CD14-positive monocyte (primary cell): ENCODE data around the gene CCDC122. TPM values are rescaled to one million over a fixed set of nuclear protein-coding genes. Genes with fewer than 3 reads are reported as not detected.

Experiments
- DNase-seq, 3 donors: peaks; one replicate each; pipeline ENCODE4 v3.0.0-alpha.2; 2011 to 2022
- H2AFZ ChIP-seq: 2 replicates; pipeline ENCODE4 v1.6.0; 2012; ENCODE audit warnings: mild to moderate bottlenecking, low read depth, low read length, inconsistent platforms; ENCODE audit not compliant: insufficient read depth, poor library complexity, severe bottlenecking
- H3K27ac ChIP-seq, 2 donors: 1 replicate in 1 of 2; 2 replicates in 1 of 2; pipeline ENCODE4 v1.5.1; 2012 to 2013; ENCODE audit warnings: low read length in 2 of 2, control low read depth in 1 of 2, inconsistent platforms in 1 of 2, low read depth in 1 of 2, mild to moderate bottlenecking in 1 of 2
- H3K27me3 ChIP-seq, 2 donors: one replicate each; pipeline versions ENCODE4 v1.6.0 to v1.6.1; 2011 to 2013; ENCODE audit warnings: low read length in 2 of 2; ENCODE audit not compliant: control insufficient read depth in 2 of 2, insufficient read depth in 2 of 2
- H3K36me3 ChIP-seq, 2 donors: replicated peaks in 1 of 2; 1 replicate in 1 of 2; 2 replicates in 1 of 2; pipeline versions ENCODE4 v1.5.1 to v1.6.1; 2012 to 2013; ENCODE audit warnings: low read length in 2 of 2, control low read depth in 1 of 2, inconsistent platforms in 1 of 2, mild to moderate bottlenecking in 1 of 2; ENCODE audit not compliant: insufficient read depth in 2 of 2, control insufficient read depth in 1 of 2
- H3K4me1 ChIP-seq, 2 donors: 1 replicate in 1 of 2; 2 replicates in 1 of 2; pipeline versions ENCODE4 v1.5.1 to v1.6.1; 2012 to 2013; ENCODE audit warnings: low read length in 2 of 2, control low read depth in 1 of 2, inconsistent platforms in 1 of 2, mild to moderate bottlenecking in 1 of 2, moderate library complexity in 1 of 2; ENCODE audit not compliant: insufficient read depth in 2 of 2, control insufficient read depth in 1 of 2
- H3K4me2 ChIP-seq: replicated peaks from 2 replicates; pipeline ENCODE3; 2012; ENCODE audit warnings: low read length, moderate library complexity, mild to moderate bottlenecking; ENCODE audit not compliant: poor library complexity, severe bottlenecking; ENCODE audit errors: extremely low read depth
- H3K4me3 ChIP-seq, 3 experiments: fragments of 200-600 bp in 1 of 3; sonication (generic) in 1 of 3; replicated peaks in 1 of 3; 1 replicate in 2 of 3; 2 replicates in 1 of 3; pipeline ENCODE4 v1.5.1; 2011 to 2013; ENCODE audit warnings: low read length in 3 of 3, mild to moderate bottlenecking in 3 of 3, control low read depth in 2 of 3, low read depth in 2 of 3, inconsistent platforms in 1 of 3, moderate library complexity in 1 of 3
- H3K79me2 ChIP-seq: 2 replicates; pipeline ENCODE4 v1.6.0; 2012; ENCODE audit warnings: mild to moderate bottlenecking, control low read depth, inconsistent platforms, low read length, moderate library complexity; ENCODE audit not compliant: insufficient read depth
- H3K9ac ChIP-seq: 2 replicates; pipeline ENCODE4 v1.6.0; 2017; ENCODE audit warnings: low read length, mild to moderate bottlenecking; ENCODE audit not compliant: insufficient read depth, poor library complexity, severe bottlenecking
- H3K9me3 ChIP-seq, 2 donors: replicated peaks in 1 of 2; 1 replicate in 1 of 2; 2 replicates in 1 of 2; pipeline versions ENCODE4 v1.5.1 to v1.6.1; 2012 to 2013; ENCODE audit warnings: low read length in 2 of 2, control low read depth in 1 of 2; ENCODE audit not compliant: control insufficient read depth in 1 of 2, insufficient read depth in 1 of 2
- H4K20me1 ChIP-seq: 2 replicates; pipeline ENCODE4 v1.6.0; 2012; ENCODE audit warnings: mild to moderate bottlenecking, low read length, control low read depth, moderate library complexity; ENCODE audit not compliant: insufficient read depth
- H3K27ac Mint-ChIP-seq, 7 donors: one replicate each; pipeline ENCODE4 v1.8.0; 2020; ENCODE audit warnings: mild to moderate bottlenecking in 7 of 7, mixed read lengths in 7 of 7, moderate library complexity in 6 of 7, inconsistent platforms in 2 of 7
- H3K27me3 Mint-ChIP-seq, 3 donors: one replicate each; pipeline ENCODE4 v1.8.0; 2021 to 2022; ENCODE audit warnings: low read depth in 3 of 3, mild to moderate bottlenecking in 3 of 3, mixed read lengths in 3 of 3, moderate library complexity in 3 of 3, inconsistent platforms in 1 of 3
- H3K36me3 Mint-ChIP-seq, 2 donors: one replicate each; pipeline ENCODE4 v1.8.0; 2020; ENCODE audit warnings: mixed read lengths in 2 of 2, inconsistent platforms in 1 of 2, mild to moderate bottlenecking in 1 of 2
- H3K4me1 Mint-ChIP-seq: one replicate; pipeline ENCODE4 v1.8.0; 2020; ENCODE audit warnings: mild to moderate bottlenecking, mixed read lengths
- H3K4me3 Mint-ChIP-seq, 2 donors: one replicate each; pipeline ENCODE4 v1.8.0; 2020; ENCODE audit warnings: mild to moderate bottlenecking in 2 of 2, mixed read lengths in 2 of 2, moderate library complexity in 1 of 2
- H3K9me3 Mint-ChIP-seq, 7 donors: one replicate each; pipeline ENCODE4 v1.8.0; 2020 to 2022; ENCODE audit warnings: mixed read lengths in 7 of 7, mild to moderate bottlenecking in 6 of 7, moderate library complexity in 6 of 7, inconsistent platforms in 2 of 7
- CTCF ChIP-seq: fragments of 200-600 bp; IDR thresholded peaks from one replicate; pipeline ENCODE4 v1.8.0; 2022; ENCODE audit warnings: antibody characterized with exemption, mild to moderate bottlenecking
- WGBS: methylation state at CpG from one replicate; pipeline ENCODE4 v1.1.5; 2013; ENCODE audit warnings: missing lambda C conversion rate; ENCODE audit not compliant: insufficient coverage; 5-methylcytosine and 5-hydroxymethylcytosine counted together
- intact Hi-C, 2 donors: fragments of 100-400 bp; cut with micrococcal nuclease; formaldehyde crosslinking; loops; one replicate each; pipeline versions ENCODE4 v1.15.0 to v1.15.1; 2023
- polyA plus RNA-seq, 3 donors: library from polyadenylated mRNA; depleted of rRNA in 1 of 3; unstranded in 2 of 3; stranded (reverse) in 1 of 3; fragments of 300-500 nt in 2 of 3; fragments of >200 nt in 1 of 3; fragmentation: Illumina TruSeq in 2 of 3; gene quantifications; 1 replicate in 2 of 3; 2 replicates in 1 of 3; pipeline ENCODE4 v1.2.3, GENCODE V29; 2012 to 2021

Gene CCDC122
- polyA plus RNA-seq, 3 donors = 0.16 to 8.0 (median 0.52) TPM

GRCh38 chr13:43815204-43815603, 64.3 kb downstream of the CCDC122 start:
- TF ChIP-seq CTCF = no peak
- Mint-ChIP-seq H3K4me1 (no peaks in the 10 kb centered on the region), H3K36me3 (no peaks in the 10 kb centered on the region), H3K27ac (no peak overlapping the region), H3K9me3 (peaks cover 0 to 3% (median 0%) of the 10 kb centered on the region in 7 donors), H3K27me3 (peaks cover 0 to 2% (median 0%) of the 10 kb centered on the region in 3 donors), H3K4me3 (no peak overlapping the region)
- no peaks in the 10 kb centered on the region for H4K20me1 ChIP-seq
- 70% methylated on average over 2 of the region's 2 CpGs for WGBS
- DNase-seq = no peak
- no peak overlapping the region for H2AFZ ChIP-seq
- no peaks in the 10 kb centered on the region for H3K4me1 ChIP-seq
- no peaks in the 10 kb centered on the region for H3K36me3 ChIP-seq
- intact Hi-C loops = no loop called here
- H3K9me3 ChIP-seq = no peaks in the 10 kb centered on the region
- no peak overlapping the region for H3K4me3 ChIP-seq
- no peak overlapping the region for H3K4me2 ChIP-seq
- no peaks in the 10 kb centered on the region for H3K79me2 ChIP-seq
- no peaks in the 10 kb centered on the region for H3K27me3 ChIP-seq
- no peak overlapping the region for H3K27ac ChIP-seq
- no peak overlapping the region for H3K9ac ChIP-seq

- Mint-ChIP-seq H3K4me3 (no peak overlapping the region), H3K27ac (no peak overlapping the region)
- no peaks in the 10 kb centered on the region for H3K4me1 ChIP-seq
These were observed 70.9 kb downstream of the CCDC122 start for GRCh38 chr13:43808676-43809075.

More at GRCh38 chr13:43808676-43809075, 70.9 kb downstream of the CCDC122 start:
- Histone ChIP-seq H3K9me3 (no peaks in the 10 kb centered on the region), H3K27me3 (no peaks in the 10 kb centered on the region), H4K20me1 (no peaks in the 10 kb centered on the region), H3K4me3 (no peak overlapping the region), H3K9ac (no peak overlapping the region), H2AFZ (no peak overlapping the region), H3K4me2 (no peak overlapping the region), H3K79me2 (no peaks in the 10 kb centered on the region), H3K36me3 (no peaks in the 10 kb centered on the region), H3K27ac (no peak overlapping the region)
- intact Hi-C loops = loop anchor here (5.0 to 10.0 kb wide), 2 partner anchors 1214 to 1216 kb away; no protein-coding TSS in a partner anchor
- Mint-ChIP-seq H3K27me3 (peaks cover 0 to 3% (median 0%) of the 10 kb centered on the region in 3 donors), H3K36me3 (no peaks in the 10 kb centered on the region), H3K4me1 (peaks cover 9% of the 10 kb centered on the region), H3K9me3 (no peaks in the 10 kb centered on the region)
- TF ChIP-seq CTCF = no peak
- no peak for DNase-seq
